Lung microvascular endothelial cell (primary cell): Measurements from ENCODE around the gene TSPAN11. TPM values are rescaled to one million over a fixed set of nuclear protein-coding genes. Genes with fewer than 3 reads are reported as not detected.
"Not testable (repeated sequence)": the region's sequence is repeated elsewhere in the genome, so short reads cannot be mapped to it uniquely, and the experiment has no call there.

Source experiments
- DNase-seq, 2 donors: peaks; one replicate each; pipeline versions ENCODE4 v3.0.0 to v3.0.0-alpha.2; 2010; ENCODE audit warnings: low read depth in 2 of 2
- total RNA-seq: library from RNA; depleted of rRNA; stranded (reverse); fragments of >200 nt; gene quantifications from 2 replicates; pipeline ENCODE4 v1.2.1, GENCODE V29; 2014

The TSPAN11 gene
- total RNA-seq, 1 donor from 2014 or later = 5.0 TPM

DNA sequence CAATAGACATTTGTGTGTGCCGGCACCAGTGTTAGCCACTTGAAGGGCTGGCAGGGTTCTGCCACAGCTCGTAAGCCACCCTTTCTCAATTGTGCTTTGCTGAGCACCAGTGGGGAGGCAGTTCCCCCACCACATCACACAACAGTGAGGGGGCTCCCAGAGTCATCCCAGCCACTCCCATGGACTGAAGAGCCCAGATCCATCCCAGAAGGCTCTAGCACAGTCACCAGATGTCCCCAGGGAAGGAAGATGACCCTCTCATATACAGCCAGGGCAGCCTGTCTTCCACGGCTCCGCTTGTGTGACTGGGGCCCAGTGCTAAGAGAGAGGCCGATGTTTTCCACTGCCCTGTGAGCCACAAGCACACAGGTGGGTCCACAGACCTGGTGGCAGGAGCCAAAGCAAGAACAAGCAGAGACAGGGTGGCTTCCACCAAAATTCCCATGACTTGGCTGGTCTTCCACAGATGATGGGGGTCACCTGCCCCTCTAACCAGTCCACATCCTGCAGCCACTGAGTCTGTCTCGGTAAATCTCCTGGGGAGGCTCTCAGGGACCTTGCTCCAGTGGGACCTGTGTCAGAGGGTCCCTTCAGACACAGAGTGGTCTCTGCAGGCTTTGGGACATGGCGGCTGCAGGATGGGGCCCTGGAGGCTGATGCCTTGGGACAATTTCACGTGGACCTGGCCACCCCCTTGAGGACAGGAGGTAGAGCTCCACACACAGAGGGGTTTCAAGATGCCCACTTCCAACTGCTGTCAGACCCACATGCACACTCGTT, 75.2 kb downstream of the TSPAN11 start:
- DNase-seq = no peak

DNA sequence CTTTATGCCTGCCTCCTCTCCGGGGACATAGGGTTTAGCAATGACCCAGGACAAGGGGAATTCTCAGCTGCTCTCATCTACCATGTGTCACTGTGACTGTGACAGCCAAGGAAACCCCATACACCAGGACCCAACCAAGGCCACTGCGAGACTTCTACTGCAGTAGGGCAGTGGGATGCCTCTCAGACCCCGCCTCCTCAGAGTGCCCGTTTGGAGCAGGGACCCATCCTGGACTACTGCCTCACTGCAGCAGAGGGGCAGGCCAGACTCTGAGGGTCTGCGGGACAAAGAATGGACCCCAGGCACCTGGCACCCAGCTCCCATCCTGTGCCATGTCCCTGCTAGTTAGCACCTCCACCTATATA, 75.8 kb downstream of the TSPAN11 start:
- DNase-seq = no peak

DNA sequence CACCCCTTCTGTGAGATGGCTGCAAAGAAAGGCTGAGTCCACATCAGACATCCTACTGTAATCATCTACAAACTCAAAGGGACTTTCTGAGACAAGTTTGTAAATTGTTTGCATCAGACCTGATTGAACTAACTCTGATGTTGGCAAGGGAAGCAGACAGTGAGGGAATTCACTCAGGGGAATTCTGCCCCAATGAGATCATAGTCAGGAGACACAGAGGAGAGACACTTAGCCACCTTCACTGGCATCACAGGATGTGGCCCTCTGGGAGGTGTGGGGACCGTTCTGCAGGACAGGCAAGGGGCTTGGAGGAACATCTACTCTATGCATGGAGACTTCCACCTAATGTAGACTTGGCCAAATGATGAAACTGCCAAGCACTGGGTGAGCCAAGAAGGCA, 76.5 kb downstream of the TSPAN11 start:
- DNase-seq = peak; percentile 21 to 28

DNA sequence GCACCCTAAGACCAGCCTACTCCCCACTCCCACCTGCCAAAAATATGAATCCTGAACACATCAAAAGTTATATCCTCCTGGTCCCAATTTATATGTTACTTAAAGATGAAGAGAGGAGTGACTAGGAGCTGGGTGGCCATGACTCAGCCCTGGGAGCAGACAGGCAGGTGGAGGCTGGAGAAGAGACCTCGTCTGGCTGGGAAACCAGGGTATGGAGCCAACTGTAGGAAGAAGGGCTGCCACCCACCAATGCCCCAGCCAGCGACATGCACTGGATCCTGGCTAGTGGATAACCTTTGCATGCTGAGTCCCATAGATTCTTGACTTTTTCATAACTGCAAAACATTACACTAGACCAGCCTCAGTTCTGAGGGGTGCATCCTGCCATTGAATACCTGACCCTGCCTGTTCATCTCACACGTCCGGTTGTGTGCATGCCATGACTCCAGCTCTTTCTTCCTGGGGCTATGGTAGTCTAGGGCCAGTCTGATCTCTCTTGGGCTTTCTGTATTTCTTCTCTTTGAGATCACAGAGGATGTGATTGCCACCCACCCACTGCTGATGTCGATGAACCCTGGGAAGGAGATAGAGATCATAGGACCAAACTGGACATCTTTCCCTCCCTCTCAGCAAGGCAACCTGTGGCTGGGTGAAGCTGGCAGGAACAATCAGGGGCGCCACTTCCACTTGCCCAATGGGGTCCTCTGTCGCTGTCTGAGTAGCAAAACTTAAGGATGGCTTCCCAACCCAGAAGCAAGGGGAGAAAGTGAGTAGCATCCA, 77.5 kb downstream of the TSPAN11 start:
- peak in 1 of 2 donors; percentile 44 for DNase-seq

DNA sequence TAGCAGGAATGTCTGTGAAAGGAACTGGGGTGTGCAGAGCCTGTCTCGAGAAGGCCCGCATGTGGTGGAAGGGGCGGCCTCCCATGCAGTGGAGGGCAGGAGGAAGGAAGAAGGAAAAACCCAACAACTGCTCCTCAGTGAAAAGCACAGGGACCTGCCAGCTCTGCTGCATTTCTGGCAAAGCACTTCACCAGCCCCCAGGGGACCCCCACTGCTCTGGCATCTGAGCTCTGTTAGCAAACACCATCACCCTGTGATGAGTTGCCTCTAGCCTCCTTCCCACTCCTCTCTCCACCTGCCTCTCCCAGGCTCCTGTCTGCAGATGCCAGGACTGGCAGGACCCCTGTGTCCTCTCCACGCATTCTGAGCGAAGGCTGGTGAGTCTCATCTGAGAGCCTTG, 78.1 kb downstream of the TSPAN11 start:
- DNase-seq = no peak

DNA sequence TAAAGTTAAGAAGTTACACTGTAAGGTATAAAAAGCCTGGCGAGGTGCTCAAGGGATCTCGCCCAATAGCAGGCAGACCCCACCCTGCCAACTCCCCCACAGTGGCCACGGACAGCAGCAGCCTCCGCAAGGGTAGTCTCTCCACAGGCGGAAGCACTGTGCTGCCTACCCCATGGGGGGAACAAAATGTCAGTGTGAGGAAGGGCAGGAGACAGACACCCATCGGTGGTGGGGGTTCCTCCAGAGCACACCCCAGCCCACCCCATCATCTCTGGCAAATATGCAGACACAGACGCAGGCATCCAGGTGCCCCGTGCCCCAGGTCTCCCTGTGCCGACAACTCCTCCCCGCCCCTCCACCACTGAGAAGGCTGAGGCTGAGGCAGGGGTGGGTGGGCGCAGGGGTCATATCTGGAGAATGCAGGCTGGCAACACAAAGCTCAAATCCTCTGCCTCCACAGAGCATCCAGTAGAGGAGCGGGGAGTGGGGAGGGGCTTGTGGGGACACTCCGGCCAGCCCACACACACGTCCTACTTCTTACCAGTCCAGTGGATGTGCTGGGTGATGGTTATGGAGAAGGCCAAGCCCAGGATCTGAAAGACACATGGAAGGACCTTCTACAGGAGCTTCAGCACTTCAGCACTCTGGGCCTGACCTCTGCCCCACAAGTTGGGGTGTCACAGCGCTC, 78.9 kb downstream of the TSPAN11 start:
- no peak for DNase-seq

DNA sequence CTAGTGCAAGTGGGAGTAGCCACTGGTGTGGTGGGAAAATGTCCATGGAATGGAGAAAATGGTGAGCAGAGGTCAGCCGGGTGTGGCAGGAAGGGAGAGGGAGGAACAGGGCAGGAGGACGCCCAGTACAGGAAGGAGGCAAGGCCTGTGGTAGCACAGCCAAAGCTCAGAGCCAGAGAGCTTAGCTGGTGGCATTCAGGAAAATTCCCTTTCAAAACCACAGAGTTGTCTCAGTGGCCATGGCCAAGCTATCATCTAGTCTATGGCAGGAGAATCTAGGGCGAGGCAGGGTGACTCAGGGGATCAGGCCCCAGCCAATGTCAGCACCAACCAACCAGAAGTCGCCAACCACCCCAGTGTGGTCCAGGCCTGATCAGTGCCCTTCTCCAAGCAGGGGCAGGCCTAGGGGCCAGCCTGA, 79.4 kb downstream of the TSPAN11 start:
- peak; percentile 21 to 68 for DNase-seq

DNA sequence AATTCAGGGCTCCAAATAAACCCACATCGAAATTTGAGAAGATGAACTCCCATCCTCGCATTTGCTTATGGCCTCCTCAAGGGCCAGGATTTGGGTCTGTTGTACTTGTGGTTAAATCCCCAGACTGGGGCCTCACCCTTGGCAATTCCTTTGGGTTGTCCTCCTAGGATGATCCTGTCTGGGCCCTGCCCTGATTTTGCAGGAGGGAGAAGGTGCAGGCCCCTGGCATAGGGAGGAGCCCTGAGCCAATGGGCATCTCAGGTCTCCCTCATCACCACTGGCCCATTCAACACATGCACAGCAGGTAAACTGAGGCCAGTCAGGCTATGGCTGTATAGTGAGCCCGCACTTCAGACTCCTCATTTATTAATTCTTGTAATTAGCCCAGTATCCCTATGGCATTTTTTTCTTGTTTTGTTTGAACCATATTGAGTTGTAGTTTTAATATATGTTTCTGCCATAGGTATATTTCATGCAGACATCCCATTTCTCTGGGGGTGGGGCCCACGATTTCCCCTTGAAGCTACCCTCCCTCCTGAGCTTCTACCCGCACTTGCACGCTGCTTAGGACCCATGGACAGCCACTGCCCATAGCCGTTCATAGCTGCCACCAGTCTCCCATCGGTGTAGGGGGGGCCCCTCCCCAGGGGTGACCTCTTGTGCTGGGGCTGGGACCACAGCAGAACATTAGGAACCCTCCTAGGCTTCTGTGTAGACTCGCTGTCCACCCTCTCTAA, 80.0 kb downstream of the TSPAN11 start:
- DNase-seq = no peak

DNA sequence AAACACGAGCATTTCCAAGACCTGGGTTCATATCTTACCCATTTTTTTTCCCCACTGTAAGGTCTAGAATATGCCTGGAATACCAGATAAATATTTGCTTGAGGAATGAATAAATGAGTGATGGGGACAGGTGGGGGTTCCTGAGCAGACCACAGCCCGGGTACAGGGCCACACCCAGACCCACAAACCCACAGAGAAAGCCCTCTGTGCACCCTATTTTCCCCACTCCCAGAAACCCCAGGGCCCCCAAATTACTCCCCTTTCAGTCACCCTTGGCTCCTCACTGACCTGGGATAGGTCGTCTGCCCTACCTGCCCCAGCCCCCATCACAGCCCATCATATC, 80.6 kb downstream of the TSPAN11 start:
- DNase-seq = no peak

DNA sequence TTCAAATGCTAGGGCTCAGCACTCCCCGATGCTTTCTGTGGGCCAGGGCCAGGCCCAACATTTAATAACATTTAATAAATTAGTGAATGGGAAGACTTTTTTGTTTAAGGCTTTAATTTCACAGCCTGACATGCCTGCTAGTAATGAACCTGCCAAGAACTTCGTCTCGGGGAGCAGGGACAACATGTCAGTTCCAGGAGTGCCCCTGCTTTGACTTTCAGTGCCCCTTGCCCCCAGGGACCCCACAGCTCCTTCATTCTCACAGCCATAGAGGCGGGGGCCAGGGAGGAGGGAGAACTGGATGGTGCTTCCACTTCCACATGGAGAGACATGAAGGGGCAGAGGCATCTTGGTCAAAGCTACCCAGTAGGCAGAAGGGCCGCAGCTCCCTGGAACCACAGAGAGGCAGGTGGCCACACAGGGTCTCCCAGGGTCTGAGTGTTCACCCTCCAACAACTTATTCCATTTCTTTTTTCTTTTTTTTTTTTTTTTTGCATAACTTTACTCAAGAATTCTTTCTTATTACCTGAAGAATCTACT, 81.2 kb downstream of the TSPAN11 start:
- no peak for DNase-seq

DNA sequence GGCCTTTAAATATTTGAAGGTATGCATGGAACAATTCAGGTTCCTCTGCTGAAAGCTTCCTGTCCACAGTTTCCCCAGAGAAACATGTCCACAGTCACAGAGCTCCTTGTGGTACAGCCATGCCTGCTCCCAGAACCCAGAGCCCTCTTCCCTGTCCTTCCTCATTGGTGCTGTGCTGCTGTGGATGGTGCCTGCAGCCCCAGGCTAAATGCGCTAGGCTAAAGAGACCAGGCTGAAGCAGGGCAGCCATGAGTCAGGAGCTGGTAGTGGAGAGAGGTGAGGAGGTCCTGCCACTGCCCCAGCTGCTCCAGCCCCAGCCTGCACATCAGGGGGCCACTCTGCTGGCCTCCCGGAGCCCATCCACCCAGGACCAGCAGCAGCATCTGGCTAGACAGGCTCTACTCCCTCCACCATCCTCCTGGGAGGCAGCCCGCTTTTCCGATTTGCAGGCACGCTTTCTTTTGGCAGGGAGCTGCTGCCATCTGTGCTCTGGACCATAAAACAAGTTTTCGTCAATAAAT, 81.8 kb downstream of the TSPAN11 start:
- DNase-seq = no peak

DNA sequence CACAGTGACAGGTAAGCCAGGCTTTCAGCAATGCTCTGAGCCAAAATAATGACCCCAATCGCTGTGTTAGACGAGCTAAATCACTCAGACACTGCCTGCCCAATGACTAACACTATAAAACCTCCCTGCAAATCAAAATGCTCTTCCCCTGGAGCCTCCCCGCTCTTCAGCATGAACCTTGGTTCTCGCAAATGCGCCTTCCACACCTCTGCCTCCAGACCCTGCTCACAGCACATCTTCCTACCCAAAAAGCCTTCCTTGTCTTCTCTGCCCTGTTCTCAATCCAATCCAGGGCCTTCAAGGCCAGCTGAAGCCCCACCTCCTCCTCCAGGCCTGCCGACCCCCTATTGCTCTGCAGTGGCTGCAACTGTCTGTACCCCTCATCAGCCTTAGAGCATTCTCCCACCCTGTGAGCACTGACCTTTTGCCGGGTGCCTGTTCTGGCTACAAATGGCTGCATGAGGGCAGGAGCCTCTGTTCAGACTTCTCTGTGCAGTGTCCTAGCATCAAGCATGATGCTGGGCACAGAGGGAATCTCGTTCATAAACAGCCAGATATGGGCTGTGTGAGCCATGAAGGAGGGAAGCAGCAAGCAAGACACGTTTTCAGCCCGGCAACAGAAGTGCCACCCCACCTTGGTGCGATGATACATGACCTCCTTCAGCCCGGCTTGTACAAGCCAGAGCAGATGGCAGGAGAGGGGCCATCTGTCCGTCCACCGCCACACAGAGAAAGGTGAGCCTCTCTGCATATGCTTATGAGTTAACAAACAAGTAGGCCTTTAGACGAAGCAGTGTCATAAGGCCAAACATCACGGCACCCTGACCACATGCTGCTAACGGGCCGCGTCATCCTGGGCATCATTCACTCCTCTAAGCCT, 82.7 kb downstream of the TSPAN11 start:
- DNase-seq = no peak

DNA sequence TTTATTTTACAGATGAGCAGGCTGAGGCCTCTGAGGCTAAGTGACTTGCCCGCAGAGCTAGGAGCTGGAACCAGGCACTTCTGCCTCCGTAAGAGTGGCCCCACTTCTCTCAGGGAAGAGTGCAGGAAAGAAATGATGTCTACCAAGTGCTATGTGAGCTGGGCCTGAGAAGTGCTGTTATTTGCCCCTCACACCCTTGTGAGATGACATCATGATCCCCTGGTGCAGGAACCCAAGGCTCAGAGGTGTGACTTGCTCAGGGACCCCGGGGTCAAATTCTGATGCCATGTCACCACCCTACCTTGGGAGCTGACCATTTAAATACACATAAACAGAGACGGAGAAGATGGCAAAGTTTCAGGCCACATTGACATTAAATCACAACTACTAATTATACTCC, 83.4 kb downstream of the TSPAN11 start:
- DNase-seq = no peak

DNA sequence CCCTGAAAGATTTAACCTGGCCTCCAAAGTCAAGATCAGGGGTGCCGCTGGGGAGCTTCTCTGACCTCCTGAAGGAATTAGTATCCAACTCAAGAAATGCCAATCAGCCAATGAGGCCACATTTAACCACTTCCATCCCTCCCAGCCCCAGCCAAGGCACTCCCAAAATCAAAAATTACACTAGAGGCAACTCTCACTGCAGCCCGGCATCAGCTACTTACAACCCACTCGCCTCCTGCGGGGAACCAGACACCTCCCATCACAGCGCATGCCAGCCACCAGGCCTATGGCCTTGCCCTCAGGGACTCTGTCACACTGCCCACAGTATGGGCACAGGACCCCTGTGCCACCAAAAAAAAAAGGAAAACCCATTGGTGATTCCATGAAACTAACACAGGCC, 84.8 kb downstream of the TSPAN11 start:
- no peak for DNase-seq

DNA sequence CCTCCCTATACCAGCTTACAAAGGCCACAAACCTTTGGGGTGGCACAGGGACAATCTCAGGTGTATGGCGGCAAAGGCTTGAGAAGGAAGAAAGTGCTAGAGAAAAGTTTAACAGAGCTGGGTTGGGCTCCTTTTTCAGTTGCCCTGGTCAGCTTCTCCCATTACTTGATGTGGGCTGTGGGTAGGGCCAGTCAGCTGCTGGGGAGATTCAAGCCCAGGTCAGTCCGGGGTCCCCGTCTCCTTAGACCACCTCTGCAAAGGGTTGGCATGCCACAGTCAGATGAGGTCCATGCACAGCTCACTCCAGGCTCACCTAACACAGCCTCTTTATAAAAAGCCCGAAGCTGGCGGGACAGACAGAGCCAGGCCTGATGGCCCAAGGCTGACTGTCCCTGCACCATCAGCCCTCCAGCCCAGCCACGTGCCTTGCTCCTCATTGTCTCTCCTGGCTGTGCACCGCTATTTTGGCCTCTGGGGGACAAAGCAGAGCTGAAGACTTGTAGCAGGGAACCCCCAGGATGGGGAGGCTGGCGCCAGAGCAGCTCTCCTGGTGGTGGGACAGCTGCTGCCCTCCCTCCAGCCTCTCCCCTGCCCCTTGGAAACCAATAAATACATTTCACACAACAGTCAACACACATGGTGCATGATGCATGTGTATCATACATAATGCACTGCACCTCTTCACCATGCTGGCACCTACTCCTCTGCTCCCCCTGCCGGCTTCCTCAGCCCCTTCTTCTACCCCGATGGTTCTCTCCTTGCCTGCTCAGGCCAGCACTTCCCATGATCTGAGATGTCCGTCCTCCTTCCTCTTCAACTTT, 85.4 kb downstream of the TSPAN11 start:
- no peak for DNase-seq

DNA sequence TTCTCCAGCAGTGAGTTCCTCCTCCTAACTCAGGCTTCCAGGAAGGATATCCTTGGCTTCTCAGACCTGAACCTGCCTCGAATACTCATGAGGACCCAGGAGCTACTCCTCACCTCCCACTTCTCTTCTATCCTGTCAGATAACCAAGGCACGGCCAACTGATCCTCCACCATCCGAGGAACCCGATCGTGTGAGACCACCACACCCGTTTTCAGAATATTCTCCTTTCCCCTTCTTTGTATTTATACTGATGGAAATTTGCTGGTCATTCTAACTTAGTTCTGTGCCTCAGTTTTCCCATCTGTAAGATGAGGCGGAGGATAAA, 86.0 kb downstream of the TSPAN11 start:
- DNase-seq = not testable (repeated sequence)

DNA sequence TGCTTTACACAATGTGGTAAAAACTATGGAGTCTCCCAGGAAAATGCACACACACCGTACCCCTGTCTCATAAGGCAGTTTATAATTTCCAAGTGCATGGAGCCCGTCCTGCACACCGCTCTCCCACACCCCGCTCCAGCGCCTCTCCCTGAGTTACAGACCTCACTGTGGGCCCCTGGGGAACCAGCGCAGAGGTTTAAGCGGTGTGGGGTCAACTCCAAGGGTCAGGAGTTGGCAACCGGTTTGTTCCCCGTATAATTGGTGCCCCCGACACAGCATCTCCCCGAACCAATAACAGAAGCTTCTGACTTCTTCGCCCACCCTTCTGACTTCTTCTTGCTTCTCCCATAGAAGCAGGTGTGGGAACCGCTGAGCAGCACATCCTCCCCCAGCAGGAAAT, 88.7 kb downstream of the TSPAN11 start:
- DNase-seq = no peak

DNA sequence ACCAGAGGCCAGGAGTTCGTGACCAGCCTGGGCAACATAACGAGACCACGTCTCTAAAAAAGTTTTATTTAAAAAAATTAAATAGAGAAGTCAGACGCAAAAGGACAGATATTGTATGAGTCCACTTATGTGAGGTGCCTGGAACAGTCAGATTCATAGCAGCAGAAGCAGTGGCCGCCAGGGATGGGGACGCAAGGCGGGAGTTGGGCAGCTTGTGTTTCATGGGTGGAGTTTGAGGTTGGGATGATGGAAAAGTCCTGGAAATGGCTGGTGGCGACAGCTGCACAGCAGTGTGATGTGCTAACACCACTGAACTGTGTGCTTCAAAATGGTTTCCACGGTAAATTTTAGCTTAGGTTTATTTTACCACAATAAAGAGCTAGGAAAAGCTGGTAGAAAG, 89.5 kb downstream of the TSPAN11 start:
- DNase-seq = no peak

DNA sequence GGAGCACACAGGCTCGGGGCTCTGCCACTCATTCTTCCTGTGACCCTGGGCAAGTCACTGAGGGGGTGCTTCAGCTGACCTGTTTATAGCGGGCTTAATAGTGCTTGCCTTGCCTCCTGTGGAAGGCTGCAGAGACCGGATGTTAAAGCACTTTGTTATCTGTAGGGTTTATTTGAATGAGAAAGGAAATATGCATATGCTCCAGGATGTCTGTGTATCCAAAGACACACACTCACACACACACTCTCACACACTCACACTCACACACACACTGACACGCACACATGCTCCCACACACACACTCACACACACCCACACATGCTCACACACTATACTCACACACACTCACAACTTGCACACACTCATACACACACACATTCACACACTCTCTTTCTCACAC, 91.0 kb downstream of the TSPAN11 start:
- peak; percentile 23 to 61 for DNase-seq
